ENCODE data around the gene CLIC1. TPM values are rescaled to one million over a fixed set of nuclear protein-coding genes. Genes with fewer than 3 reads are reported as not detected.

Gene CLIC1
- polyA plus RNA-seq, 1 donor (not counting 4 experiments of a cell fraction or from before 2014, with no cell fraction given) = 832 TPM

DNA sequence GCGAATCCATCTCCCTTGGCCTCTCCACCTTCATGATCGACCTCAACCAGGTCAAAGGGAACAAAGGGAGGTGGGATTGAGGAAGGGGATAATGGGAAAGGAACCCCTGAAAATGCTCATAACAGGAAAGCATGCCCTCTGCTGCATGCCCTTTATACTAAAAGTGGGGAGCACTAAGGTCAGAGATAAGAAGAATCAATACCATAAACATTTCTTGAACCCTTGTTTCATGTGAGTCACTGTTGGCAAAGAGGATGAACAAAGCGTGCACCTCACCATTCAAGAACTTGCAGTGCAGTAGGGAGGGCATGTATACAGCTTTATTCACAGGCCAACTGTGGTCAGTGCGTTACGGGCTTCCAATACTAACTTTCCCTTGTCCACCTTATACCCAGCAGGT, 24.5 kb upstream of the CLIC1 start:
- Histone ChIP-seq H3K4me1 (ENCODE audit: control insufficient read depth, extremely low read depth, insufficient read depth, low read length) (peaks cover 5% of the 10 kb centered on the region), H3K9ac (ENCODE audit: control insufficient read depth, extremely low read depth, insufficient read depth, low read length) (no peak overlapping the region), H3K4me3 (ENCODE audit: control insufficient read depth in 2 of 3, extremely low read depth in 1 of 3, insufficient read depth in 2 of 3, low read depth in 1 of 3, low read length in 3 of 3) (no peak overlapping the region), H3K9me3 (ENCODE audit: control insufficient read depth, low read depth, low read length) (no peaks in the 10 kb centered on the region), H2AFZ (ENCODE audit: control insufficient read depth, low read length) (no peak overlapping the region), H3K36me3 (ENCODE audit: control insufficient read depth in 2 of 2, extremely low read depth in 1 of 2, insufficient read depth in 2 of 2, low read length in 2 of 2) (peaks cover 6 to 13% of the 10 kb centered on the region in 2 experiments), H3K79me2 (ENCODE audit: control insufficient read depth, insufficient read depth, low read length) (no peaks in the 10 kb centered on the region), H3K27me3 (ENCODE audit: control insufficient read depth, extremely low read depth, insufficient read depth, low read length) (no peaks in the 10 kb centered on the region), H3K9me1 (ENCODE audit: control insufficient read depth, extremely low read depth, insufficient read depth, low read length) (no peaks in the 10 kb centered on the region), H4K20me1 (ENCODE audit: control insufficient read depth, extremely low read depth, insufficient read depth, low read length) (no peaks in the 10 kb centered on the region), H3K27ac (ENCODE audit: control insufficient read depth, insufficient read depth, low read length) (no peak overlapping the region), H3K4me2 (ENCODE audit: control insufficient read depth, extremely low read depth, insufficient read depth, low read depth, low read length) (no peak overlapping the region)
- TF ChIP-seq, protein P1, sequence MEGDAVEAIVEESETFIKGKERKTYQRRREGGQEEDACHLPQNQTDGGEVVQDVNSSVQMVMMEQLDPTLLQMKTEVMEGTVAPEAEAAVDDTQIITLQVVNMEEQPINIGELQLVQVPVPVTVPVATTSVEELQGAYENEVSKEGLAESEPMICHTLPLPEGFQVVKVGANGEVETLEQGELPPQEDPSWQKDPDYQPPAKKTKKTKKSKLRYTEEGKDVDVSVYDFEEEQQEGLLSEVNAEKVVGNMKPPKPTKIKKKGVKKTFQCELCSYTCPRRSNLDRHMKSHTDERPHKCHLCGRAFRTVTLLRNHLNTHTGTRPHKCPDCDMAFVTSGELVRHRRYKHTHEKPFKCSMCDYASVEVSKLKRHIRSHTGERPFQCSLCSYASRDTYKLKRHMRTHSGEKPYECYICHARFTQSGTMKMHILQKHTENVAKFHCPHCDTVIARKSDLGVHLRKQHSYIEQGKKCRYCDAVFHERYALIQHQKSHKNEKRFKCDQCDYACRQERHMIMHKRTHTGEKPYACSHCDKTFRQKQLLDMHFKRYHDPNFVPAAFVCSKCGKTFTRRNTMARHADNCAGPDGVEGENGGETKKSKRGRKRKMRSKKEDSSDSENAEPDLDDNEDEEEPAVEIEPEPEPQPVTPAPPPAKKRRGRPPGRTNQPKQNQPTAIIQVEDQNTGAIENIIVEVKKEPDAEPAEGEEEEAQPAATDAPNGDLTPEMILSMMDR (optimal IDR thresholded peaks at IDR 0.05 in 1 of 3, IDR thresholded peaks at IDR 0.05 in 1 of 3, conservative IDR thresholded peaks at IDR 0.05 in 1 of 3; ENCODE audit: extremely low read depth in 1 of 3, insufficient read depth in 2 of 3, low read length in 3 of 3) = no peak
- no peak for TF ChIP-seq EZH2 (IDR thresholded peaks at IDR 0.05; ENCODE audit: low read length)
- DNase-seq (ENCODE audit: low read depth, low spot score) = no peak
- dilution Hi-C loops (cut with MboI; ENCODE audit: extremely low pct_ligation_motif_present, low sequenced_read_pairs) = no loop called here
- FAIRE-seq = no peak

- Histone ChIP-seq H3K9ac (ENCODE audit: control insufficient read depth, extremely low read depth, insufficient read depth, low read length) (no peak overlapping the region), H3K27me3 (ENCODE audit: control insufficient read depth, extremely low read depth, insufficient read depth, low read length) (no peaks in the 10 kb centered on the region), H3K9me3 (ENCODE audit: control insufficient read depth, low read depth, low read length) (no peaks in the 10 kb centered on the region), H3K4me2 (ENCODE audit: control insufficient read depth, extremely low read depth, insufficient read depth, low read depth, low read length) (no peak overlapping the region), H3K4me3 (ENCODE audit: control insufficient read depth in 2 of 3, extremely low read depth in 1 of 3, insufficient read depth in 2 of 3, low read depth in 1 of 3, low read length in 3 of 3) (no peak overlapping the region), H3K9me1 (ENCODE audit: control insufficient read depth, extremely low read depth, insufficient read depth, low read length) (no peaks in the 10 kb centered on the region), H2AFZ (ENCODE audit: control insufficient read depth, low read length) (no peak overlapping the region), H3K4me1 (ENCODE audit: control insufficient read depth, extremely low read depth, insufficient read depth, low read length) (peaks cover 2% of the 10 kb centered on the region), H3K27ac (ENCODE audit: control insufficient read depth, insufficient read depth, low read length) (no peak overlapping the region), H3K79me2 (ENCODE audit: control insufficient read depth, insufficient read depth, low read length) (no peaks in the 10 kb centered on the region), H4K20me1 (ENCODE audit: control insufficient read depth, extremely low read depth, insufficient read depth, low read length) (no peaks in the 10 kb centered on the region), H3K36me3 (ENCODE audit: control insufficient read depth in 2 of 2, extremely low read depth in 1 of 2, insufficient read depth in 2 of 2, low read length in 2 of 2) (peaks cover 6 to 13% of the 10 kb centered on the region in 2 experiments)
- dilution Hi-C loops (cut with MboI; ENCODE audit: extremely low pct_ligation_motif_present, low sequenced_read_pairs) = no loop called here
- TF ChIP-seq, protein P1 (optimal IDR thresholded peaks at IDR 0.05 in 1 of 3, IDR thresholded peaks at IDR 0.05 in 1 of 3, conservative IDR thresholded peaks at IDR 0.05 in 1 of 3; ENCODE audit: extremely low read depth in 1 of 3, insufficient read depth in 2 of 3, low read length in 3 of 3) = no peak
- FAIRE-seq = no peak
- no peak for DNase-seq (ENCODE audit: low read depth, low spot score)
Measured at GRCh38 chr6:31758281-31758680, 22.0 kb upstream of the CLIC1 start.

Measured in keratinocyte (primary cell).